Mononuclear cell (primary cell): Measurements from ENCODE around the gene BTNL2. TPM values are rescaled to one million over a fixed set of nuclear protein-coding genes. Genes with fewer than 3 reads are reported as not detected.

ENCODE experiments used
- H3K27me3 ChIP-seq: 2 replicates; pipeline ENCODE4 v1.6.0; 2011; ENCODE audit warnings: low read length, control low read depth; ENCODE audit not compliant: insufficient read depth
- H3K4me1 ChIP-seq: 2 replicates; pipeline ENCODE4 v1.5.1; 2011; ENCODE audit warnings: mild to moderate bottlenecking, low read length, control low read depth; ENCODE audit not compliant: insufficient read depth
- H3K4me3 ChIP-seq: 2 replicates; pipeline ENCODE4 v1.5.1; 2011; ENCODE audit warnings: mild to moderate bottlenecking, low read length, moderate library complexity
- H3K9me3 ChIP-seq: 2 replicates; pipeline ENCODE4 v1.5.1; 2011; ENCODE audit warnings: low read depth, mild to moderate bottlenecking, control low read depth, low read length
- total RNA-seq: library from RNA; depleted of rRNA; stranded (reverse); fragments of >200 nt; gene quantifications from one replicate; pipeline ENCODE4 v1.2.3, GENCODE V29; 2012

The BTNL2 gene
- total RNA-seq, 1 donor: not detected

- Histone ChIP-seq H3K4me3 (no peak overlapping the region), H3K4me1 (no peaks in the 10 kb centered on the region), H3K9me3 (no peaks in the 10 kb centered on the region), H3K27me3 (no peaks in the 10 kb centered on the region)
Observed at GRCh38 chr6:32397252-32397920, 9.6 kb downstream of the BTNL2 start.

GRCh38 chr6:32396028-32396427 is 11.0 kb downstream of the BTNL2 start:
- H3K9me3 ChIP-seq: no peaks in the 10 kb centered on the region
- no peaks in the 10 kb centered on the region for H3K4me1 ChIP-seq
- no peak overlapping the region for H3K4me3 ChIP-seq
- H3K27me3 ChIP-seq: no peaks in the 10 kb centered on the region

- peaks cover 4% of the 10 kb centered on the region for H3K27me3 ChIP-seq
- H3K4me3 ChIP-seq: no peak overlapping the region
- H3K9me3 ChIP-seq: no peaks in the 10 kb centered on the region
- no peaks in the 10 kb centered on the region for H3K4me1 ChIP-seq
Observed at GRCh38 chr6:32393665-32394420, 13.1 kb downstream of the BTNL2 start.

GRCh38 chr6:32391505-32391904 is 15.5 kb downstream of the BTNL2 start:
- Histone ChIP-seq H3K4me3 (no peak overlapping the region), H3K27me3 (peaks cover 4% of the 10 kb centered on the region), H3K9me3 (no peaks in the 10 kb centered on the region), H3K4me1 (no peaks in the 10 kb centered on the region)

- no peaks in the 10 kb centered on the region for H3K9me3 ChIP-seq
- H3K4me3 ChIP-seq: no peak overlapping the region
- no peaks in the 10 kb centered on the region for H3K4me1 ChIP-seq
- H3K27me3 ChIP-seq: peaks cover 4% of the 10 kb centered on the region
Observed at GRCh38 chr6:32387589-32388340, 19.2 kb downstream of the BTNL2 start.

- H3K9me3 ChIP-seq: no peaks in the 10 kb centered on the region
- H3K4me1 ChIP-seq: no peaks in the 10 kb centered on the region
- H3K27me3 ChIP-seq: peaks cover 4% of the 10 kb centered on the region
- no peak overlapping the region for H3K4me3 ChIP-seq
Observed at GRCh38 chr6:32386040-32386439, 20.9 kb downstream of the BTNL2 start.

- Histone ChIP-seq H3K9me3 (no peaks in the 10 kb centered on the region), H3K4me1 (no peaks in the 10 kb centered on the region), H3K27me3 (no peaks in the 10 kb centered on the region), H3K4me3 (no peak overlapping the region)
Observed at GRCh38 chr6:32382757-32383420, 24.1 kb downstream of the BTNL2 start.

GRCh38 chr6:32379545-32379944 is 27.4 kb downstream of the BTNL2 start:
- no peaks in the 10 kb centered on the region for H3K9me3 ChIP-seq
- no peak overlapping the region for H3K4me3 ChIP-seq
- no peaks in the 10 kb centered on the region for H3K4me1 ChIP-seq
- H3K27me3 ChIP-seq: peaks cover 7% of the 10 kb centered on the region

- H3K4me3 ChIP-seq: no peak overlapping the region
- no peaks in the 10 kb centered on the region for H3K4me1 ChIP-seq
- H3K27me3 ChIP-seq: peaks cover 12% of the 10 kb centered on the region
- no peaks in the 10 kb centered on the region for H3K9me3 ChIP-seq
Observed at GRCh38 chr6:32375739-32376529, 31.0 kb downstream of the BTNL2 start.

GRCh38 chr6:32371803-32372202 is 35.2 kb downstream of the BTNL2 start, which contains the start of gene TSBP1:
Gene TSBP1, minus strand, starts transcription at chr6:32371903. Its CDS starts 197 bp downstream, at chr6:32371706.
- Histone ChIP-seq H3K4me1 (no peaks in the 10 kb centered on the region), H3K9me3 (no peaks in the 10 kb centered on the region), H3K4me3 (no peak within 1 kb of the TSS)

GRCh38 chr6:32371229-32371628 is 35.8 kb downstream of the BTNL2 start:
- Histone ChIP-seq H3K9me3 (no peaks in the 10 kb centered on the region), H3K27me3 (peaks cover 8% of the 10 kb centered on the region), H3K4me1 (no peaks in the 10 kb centered on the region), H3K4me3 (no peak overlapping the region)

More at GRCh38 chr6:32371803-32372202, 35.2 kb downstream of the BTNL2 start, which contains the start of gene TSBP1:
- peaks cover 8% of the 10 kb centered on the region for H3K27me3 ChIP-seq

- Histone ChIP-seq H3K4me1 (no peaks in the 10 kb centered on the region), H3K4me3 (no peak overlapping the region), H3K9me3 (no peaks in the 10 kb centered on the region), H3K27me3 (peaks cover 8% of the 10 kb centered on the region)
Observed at GRCh38 chr6:32370505-32370904, 36.5 kb downstream of the BTNL2 start.

- Histone ChIP-seq H3K4me1 (no peaks in the 10 kb centered on the region), H3K4me3 (no peak overlapping the region), H3K9me3 (no peaks in the 10 kb centered on the region), H3K27me3 (peaks cover 8% of the 10 kb centered on the region)
Observed at GRCh38 chr6:32369660-32370059, 37.3 kb downstream of the BTNL2 start.

- H3K4me1 ChIP-seq: no peaks in the 10 kb centered on the region
- H3K27me3 ChIP-seq: peaks cover 8% of the 10 kb centered on the region
- H3K9me3 ChIP-seq: no peaks in the 10 kb centered on the region
- H3K4me3 ChIP-seq: no peak overlapping the region
Observed at GRCh38 chr6:32367644-32368043, 39.3 kb downstream of the BTNL2 start.
